ENCODE data around the gene ANKS1A.

ANKS1A gene

GRCh38 chr6:35040398-35040797, 151.3 kb downstream of the ANKS1A start:
- ATAC-seq, result no peak

GRCh38 chr6:35041086-35041861, 152.2 kb downstream of the ANKS1A start:
- no peak for DNase-seq
- no peak for ATAC-seq

More at GRCh38 chr6:35040398-35040797, 151.3 kb downstream of the ANKS1A start:
- DNase-seq, result no peak

- ATAC-seq, result no peak
Observed at GRCh38 chr6:35042031-35042815, 153.2 kb downstream of the ANKS1A start.

GRCh38 chr6:35043381-35044130, 154.5 kb downstream of the ANKS1A start:
- DNase-seq, result no peak
- ATAC-seq, result no peak

More at GRCh38 chr6:35042031-35042815, 153.2 kb downstream of the ANKS1A start:
- DNase-seq, result no peak

GRCh38 chr6:35044145-35044745, 155.2 kb downstream of the ANKS1A start:
- no peak for ATAC-seq
- DNase-seq, result no peak

- ATAC-seq (no peak), DNase-seq (no peak)
Observed at GRCh38 chr6:35044761-35045421, 155.8 kb downstream of the ANKS1A start.

- DNase-seq, result no peak
- ATAC-seq, result no peak
Observed at GRCh38 chr6:35046103-35046502, 157.0 kb downstream of the ANKS1A start.

- ATAC-seq (no peak), DNase-seq (no peak)
Observed at GRCh38 chr6:35046862-35047261, 157.8 kb downstream of the ANKS1A start.

GRCh38 chr6:35047265-35048011, 158.4 kb downstream of the ANKS1A start:
- ATAC-seq, result no peak
- DNase-seq, result no peak

GRCh38 chr6:35048031-35048613, 159.1 kb downstream of the ANKS1A start:
- DNase-seq (no peak), ATAC-seq (no peak)

- peak; percentile 38 for ATAC-seq
- DNase-seq, result peak; percentile 19
Observed at GRCh38 chr6:35048631-35049083, 159.6 kb downstream of the ANKS1A start.

- DNase-seq (no peak), ATAC-seq (no peak)
Observed at GRCh38 chr6:35049156-35049735, 160.2 kb downstream of the ANKS1A start.

- no peak for DNase-seq
- no peak for ATAC-seq
Observed at GRCh38 chr6:35049900-35050756, 161.1 kb downstream of the ANKS1A start.

- DNase-seq (no peak), ATAC-seq (no peak)
Observed at GRCh38 chr6:35050757-35051330, 161.8 kb downstream of the ANKS1A start.

- DNase-seq (no peak), ATAC-seq (no peak)
Observed at GRCh38 chr6:35051396-35051795, 162.3 kb downstream of the ANKS1A start.

- ATAC-seq, result no peak
- DNase-seq, result no peak
Observed at GRCh38 chr6:35051997-35052583, 163.0 kb downstream of the ANKS1A start.

- ATAC-seq (no peak), DNase-seq (no peak)
Observed at GRCh38 chr6:35052694-35053565, 163.9 kb downstream of the ANKS1A start.

All from stimulated activated naive CD8-positive, alpha-beta T cell treated with anti-CD3 and anti-CD28 coated beads, Interleukin-15, Interleukin-2, amounts not matched to agents 100 U/mL and 50 U/mL, for 24 hours (primary cell).